ENCODE data around the gene CFAP141.
"Not testable (repeated sequence)": the region's sequence is repeated elsewhere in the genome, so short reads cannot be mapped to it uniquely, and the experiment has no call there.

Gene CFAP141

DNA sequence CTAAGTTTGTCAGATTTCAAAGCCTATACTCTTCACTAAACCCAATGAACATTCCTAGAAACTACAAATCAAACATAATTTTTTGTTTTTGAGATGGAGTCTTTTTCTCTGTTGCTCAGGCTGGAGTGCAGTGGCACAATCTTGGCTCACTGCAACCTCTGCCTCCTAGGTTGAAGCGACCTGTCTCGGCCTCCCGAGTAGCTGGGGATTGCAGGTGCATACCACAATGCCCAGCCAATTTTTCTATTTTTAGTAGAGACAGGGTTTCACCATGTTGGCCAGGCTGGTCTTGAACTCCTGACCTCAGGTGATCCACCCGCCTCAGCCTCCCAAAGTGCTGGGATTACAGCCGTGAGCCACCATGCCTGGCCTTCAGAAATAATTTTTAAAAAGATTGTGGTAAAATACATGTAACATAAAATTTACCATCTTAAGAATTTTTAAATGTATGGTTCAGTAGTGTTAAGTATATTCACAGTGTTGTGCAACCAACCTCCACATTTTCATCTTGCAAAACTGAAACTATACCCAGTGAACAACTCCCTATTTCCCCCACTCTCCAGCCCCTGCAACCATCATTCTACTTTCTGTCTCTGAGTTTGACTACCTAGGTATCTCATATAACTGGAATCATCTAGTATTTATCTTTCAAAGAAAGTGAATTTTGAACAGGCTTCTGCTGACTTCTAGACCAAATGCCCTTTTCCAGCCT, 2.7 kb upstream of the CFAP141 start:
- DNase-seq (ENCODE audit: low spot score): no peak

DNA sequence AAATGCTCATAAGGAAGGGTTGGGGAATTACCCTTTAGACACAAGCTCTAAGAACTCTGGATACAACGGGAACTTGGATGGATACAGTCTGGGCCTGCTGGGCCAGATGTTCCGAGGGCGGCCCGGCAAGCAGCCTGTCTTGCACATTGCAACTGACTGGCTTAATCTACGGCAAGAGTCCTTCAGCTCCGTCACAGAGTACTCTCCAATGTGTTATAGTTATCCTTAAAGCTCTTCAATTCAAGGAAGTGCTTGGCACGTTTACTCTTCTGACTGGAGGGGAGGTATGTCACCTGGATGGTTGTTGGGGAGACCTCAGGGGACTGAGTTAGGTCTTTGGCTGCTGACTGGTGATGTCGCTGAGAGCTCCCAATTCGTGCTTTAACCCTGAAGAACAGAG, 1.1 kb upstream of the CFAP141 start:
- DNase-seq (ENCODE audit: low spot score): no peak

DNA sequence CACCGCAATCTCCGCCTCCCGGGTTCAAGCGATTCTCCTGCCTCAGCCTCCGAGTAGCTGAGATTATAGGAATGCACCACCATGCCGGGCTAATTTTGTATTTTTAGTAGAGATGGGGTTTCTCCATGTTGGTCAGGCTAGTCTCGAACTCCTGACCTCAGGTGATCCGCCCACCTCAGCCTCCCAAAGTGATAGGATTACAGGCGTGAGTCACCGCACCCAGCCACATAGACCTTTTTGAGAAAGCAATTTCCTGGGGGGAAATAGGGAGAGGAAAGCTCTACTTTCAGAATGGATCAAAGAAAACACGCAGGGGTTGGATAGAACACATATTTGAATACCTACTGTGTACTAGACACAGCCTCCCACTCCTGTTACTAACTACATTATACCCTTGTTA, 355 bp downstream of the CFAP141 start:
- DNase-seq (ENCODE audit: low spot score): not testable (repeated sequence)

- no peak for DNase-seq (ENCODE audit: low spot score)
Observed at GRCh38 chr1:154199563-154199879, 6.6 kb downstream of the CFAP141 start.

- peak; percentile 53 for DNase-seq (ENCODE audit: low spot score)
Observed at GRCh38 chr1:154198756-154199562, 7.2 kb downstream of the CFAP141 start.

GRCh38 chr1:154193821-154194220, 12.3 kb downstream of the CFAP141 start:
- DNase-seq (ENCODE audit: low spot score): no peak

DNA sequence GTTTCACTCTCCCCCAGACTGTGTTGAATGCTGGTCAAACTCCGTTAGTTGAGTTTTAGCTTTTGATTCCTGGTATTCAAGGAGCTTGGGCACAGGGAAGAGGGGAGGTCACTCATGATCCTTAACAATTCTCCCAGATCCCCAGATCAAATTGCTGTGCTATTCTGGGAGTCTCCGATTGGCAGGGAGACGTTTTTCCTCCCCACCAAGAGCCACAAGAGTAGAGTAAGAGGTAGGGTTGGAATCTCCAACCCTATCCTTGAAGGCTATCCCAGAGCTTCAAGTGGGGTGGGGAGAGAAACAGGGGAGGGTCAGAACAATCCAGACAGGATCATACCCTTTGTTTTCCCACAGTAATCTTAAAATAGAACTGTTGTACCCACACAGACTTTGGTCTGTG, 13.7 kb downstream of the CFAP141 start:
- no peak for DNase-seq (ENCODE audit: low spot score)

- DNase-seq (ENCODE audit: low spot score): no peak
Observed at GRCh38 chr1:154191990-154192461, 14.1 kb downstream of the CFAP141 start, which contains the start of gene TPM3. Gene TPM3, minus strand, starts transcription at chr1:154192100. Its CDS starts 82 bp downstream, at chr1:154192018.

DNA sequence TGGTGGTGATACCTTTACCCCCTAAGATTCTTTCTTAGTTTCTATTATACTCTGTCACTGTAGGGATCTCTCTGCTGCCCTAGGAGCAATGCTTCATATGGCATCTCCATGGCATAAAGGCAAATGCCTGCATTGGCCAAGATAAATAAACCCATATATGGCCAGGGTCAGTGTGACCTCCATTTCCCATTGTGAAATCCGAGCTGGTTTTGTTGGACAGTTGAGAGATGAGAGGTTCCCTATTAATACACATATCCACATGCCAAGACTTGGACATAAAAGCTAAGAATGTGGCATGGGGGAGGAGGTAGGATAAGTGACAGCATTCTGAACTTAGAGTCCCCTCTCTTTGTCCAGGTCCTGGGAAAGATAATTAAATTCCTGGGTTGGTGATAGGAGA, 15.6 kb downstream of the CFAP141 start:
- DNase-seq (ENCODE audit: low spot score): no peak

GRCh38 chr1:154186852-154187501, 19.2 kb downstream of the CFAP141 start:
- no peak for DNase-seq (ENCODE audit: low spot score)

GRCh38 chr1:154186177-154186576, 20.0 kb downstream of the CFAP141 start:
- peak; percentile 57 for DNase-seq (ENCODE audit: low spot score)

- peak; percentile 98 for DNase-seq (ENCODE audit: low spot score)
Observed at GRCh38 chr1:154183046-154183915, 22.9 kb downstream of the CFAP141 start.

DNA sequence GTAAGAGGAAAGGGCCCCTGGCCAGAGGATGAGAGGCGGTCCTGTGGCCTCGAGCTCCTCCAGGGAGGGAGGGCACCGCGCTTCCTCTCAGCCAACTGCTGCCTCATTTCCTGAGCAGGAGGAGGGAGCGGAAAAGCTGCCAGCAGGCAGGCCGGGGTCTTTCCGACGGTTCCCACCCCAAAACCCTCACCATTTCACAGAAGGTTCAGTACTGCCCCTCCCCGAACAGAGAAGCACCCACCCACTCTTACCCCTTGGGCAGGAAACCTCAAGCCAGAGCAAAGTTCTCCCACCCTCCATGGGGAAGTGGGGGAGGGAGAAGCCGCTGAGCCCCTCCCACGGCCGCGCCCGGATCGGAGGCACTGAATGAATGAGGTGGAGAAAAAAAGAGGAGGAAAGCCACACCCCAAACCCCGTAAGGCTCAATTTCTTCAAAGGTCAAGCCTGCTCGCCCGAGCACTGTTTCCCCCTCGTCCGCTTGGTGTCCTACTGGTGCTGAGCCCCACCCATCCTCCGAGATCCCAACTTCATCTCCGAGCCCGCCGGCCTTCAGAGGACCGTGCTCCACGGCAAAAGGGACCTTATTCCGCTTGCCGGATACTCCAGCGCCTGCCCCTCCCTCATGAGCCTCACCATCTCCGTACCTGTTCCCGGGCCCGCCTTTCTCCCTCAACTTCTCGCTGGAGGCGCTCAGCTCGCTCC, 23.6 kb downstream of the CFAP141 start:
- peak; percentile 68 for DNase-seq (ENCODE audit: low spot score)

- DNase-seq (ENCODE audit: low spot score): no peak
Observed at GRCh38 chr1:154181944-154182343, 24.2 kb downstream of the CFAP141 start.

DNA sequence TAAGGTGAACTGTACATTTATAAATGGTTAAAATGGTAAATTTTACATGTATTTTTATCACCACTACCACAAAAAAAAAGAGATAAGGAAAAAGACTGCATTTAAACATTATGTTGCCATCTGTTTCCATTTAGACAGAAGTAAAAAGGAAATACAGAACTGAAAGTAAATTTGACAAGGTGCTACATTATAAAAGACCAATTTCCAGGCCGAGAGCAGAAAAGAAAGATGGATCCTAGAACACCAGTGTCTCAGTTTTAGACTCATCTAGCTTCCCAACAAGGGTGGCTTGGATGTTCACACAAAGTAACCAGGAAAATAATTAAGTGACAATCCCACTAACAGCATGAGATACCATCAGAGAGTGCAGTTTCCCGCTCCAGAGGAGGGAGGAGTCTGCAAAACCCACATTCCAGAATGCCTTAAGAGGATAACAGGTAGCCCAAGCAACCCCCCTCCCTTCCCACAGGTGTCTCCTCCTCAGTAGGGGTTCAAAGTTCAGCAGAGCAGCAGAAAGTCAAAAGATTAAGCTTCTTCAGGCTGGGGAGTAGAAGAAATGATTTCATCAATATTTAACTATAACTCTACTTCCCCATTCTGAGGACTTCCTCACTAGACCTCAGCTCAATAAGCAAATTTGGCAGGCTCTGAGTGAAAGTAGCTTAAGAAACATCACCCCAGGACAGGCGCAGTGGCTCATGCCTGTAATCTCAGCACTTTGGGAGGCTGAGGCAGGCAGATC, 26.0 kb downstream of the CFAP141 start:
- DNase-seq (ENCODE audit: low spot score): no peak

DNA sequence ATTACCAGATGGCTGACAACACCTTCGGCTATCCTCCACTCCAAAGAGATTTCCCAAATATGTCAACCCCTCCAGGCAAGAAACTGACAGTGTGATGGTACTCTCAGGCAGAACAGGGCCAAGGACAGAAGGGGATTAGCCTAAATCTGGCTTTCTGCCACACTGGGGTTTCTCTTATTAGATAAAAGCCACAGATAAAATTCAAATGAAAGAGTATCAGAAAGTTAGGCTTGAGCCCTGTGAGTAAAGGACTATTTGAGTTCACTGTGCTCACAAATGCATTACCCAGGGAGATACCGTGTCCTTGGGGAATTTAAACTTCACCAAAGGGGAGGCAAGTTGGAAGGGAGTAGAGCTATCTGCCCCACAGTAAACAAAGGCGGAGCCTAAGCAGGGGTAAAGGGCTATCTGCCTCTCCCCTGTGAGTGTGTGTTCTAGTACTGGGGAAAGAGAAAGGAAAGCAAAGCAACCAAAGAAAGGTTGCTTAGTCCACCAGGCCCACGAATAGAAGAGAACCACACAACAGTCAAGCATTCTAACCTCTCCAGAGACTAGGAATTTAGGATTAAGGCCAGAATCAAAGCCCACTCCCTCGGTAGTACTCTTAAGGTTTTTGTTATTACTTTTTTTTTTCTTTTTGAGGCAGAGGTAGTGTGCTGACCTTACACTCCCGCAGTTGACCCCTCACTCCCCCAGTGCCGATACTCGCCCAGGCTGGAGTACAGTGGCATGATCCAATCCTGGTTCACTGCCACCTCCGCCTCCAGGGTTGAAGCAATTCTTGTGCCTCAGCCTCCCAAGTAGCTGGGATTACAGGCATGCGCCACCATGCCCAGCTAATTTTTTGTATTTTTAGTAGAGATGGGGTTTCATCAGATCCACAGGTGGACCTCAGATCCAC, 27.0 kb downstream of the CFAP141 start:
- no peak for DNase-seq (ENCODE audit: low spot score)

GRCh38 chr1:154178013-154178412, 28.1 kb downstream of the CFAP141 start:
- no peak for DNase-seq (ENCODE audit: low spot score)

GRCh38 chr1:154176337-154176736, 29.8 kb downstream of the CFAP141 start:
- no peak for DNase-seq (ENCODE audit: low spot score)

DNA sequence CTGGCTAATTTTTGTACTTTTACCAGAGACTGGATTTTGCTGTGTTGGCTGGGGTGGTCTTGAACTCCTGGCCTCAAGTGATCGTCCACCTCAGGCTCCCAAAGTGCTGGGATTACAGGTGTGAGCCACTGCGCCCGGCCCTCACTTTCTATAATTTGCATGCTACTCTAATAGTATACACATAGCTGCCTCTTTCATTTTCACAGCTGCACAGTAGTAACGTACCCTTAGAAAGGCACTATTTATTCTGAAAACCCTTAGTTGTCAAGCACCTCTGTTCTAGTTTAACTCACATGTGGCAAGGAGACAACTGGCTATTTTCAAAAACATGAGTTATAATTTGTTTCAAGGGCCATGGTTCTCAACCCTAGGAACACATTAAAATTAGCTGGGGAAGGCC, 31.5 kb downstream of the CFAP141 start:
- DNase-seq (ENCODE audit: low spot score): no peak

DNA sequence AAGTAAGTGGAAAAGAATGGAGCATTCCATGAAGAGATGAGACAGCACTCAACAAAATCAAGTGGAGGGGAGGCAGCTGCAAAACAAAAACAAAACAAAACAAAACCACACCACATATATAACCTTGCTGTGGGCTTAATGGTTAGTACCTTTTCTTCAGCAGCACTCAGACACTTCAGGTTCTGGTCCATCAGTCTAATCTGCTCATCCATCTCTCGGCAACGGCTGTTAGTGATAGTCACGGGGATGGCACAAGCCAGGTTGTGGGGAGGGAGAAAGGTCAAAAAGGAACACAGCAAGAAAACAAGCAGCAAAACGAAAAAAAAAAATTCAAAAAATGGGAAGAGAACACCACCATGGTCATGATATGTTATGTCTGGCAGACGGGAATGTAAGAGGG, 34.3 kb downstream of the CFAP141 start:
- DNase-seq (ENCODE audit: low spot score): no peak

Data from ecto neural progenitor cell (in vitro differentiated cells).